SK-N-SH treated with all-trans-retinoic acid at 6 μM for 48 hours (cell line): ENCODE measurements around the gene SCYGR4.

Source experiments
- ATAC-seq: fragments of 200-7000 bp; cut with Tn5 transposase; 3 replicates; pipeline ENCODE4 v1.9.1; 2020; ENCODE audit warnings: mild to moderate bottlenecking, moderate library complexity
- ARNTL ChIP-seq: fragments of 450-650 bp; formaldehyde crosslinking; IDR thresholded peaks from 2 replicates; pipeline ENCODE4 v1.5.0; 2020; ENCODE audit warnings: low read depth, mild to moderate bottlenecking, moderate library complexity, borderline replicate concordance
- BACH2 ChIP-seq: fragments of 250-450 bp; sonication (Bioruptor Pico); IDR thresholded peaks from 2 replicates; pipeline ENCODE4 v1.9.0; 2021; ENCODE audit warnings: mild to moderate bottlenecking, borderline replicate concordance
- CREB5 ChIP-seq: fragments of 250-450 bp; sonication (Bioruptor Pico); IDR thresholded peaks from 2 replicates; pipeline ENCODE4 v1.5.1; 2020; ENCODE audit warnings: low read depth, mild to moderate bottlenecking, moderate library complexity
- CSDC2 ChIP-seq: fragments of 250-450 bp; sonication (Bioruptor Pico); IDR thresholded peaks from 2 replicates; pipeline ENCODE4 v1.5.0; 2020; ENCODE audit warnings: mild to moderate bottlenecking, moderate library complexity
- CSRNP3 ChIP-seq: fragments of 250-450 bp; sonication (Bioruptor Pico); IDR thresholded peaks from 2 replicates; pipeline ENCODE4 v1.5.1; 2021; ENCODE audit warnings: mild to moderate bottlenecking, moderate library complexity
- GLIS3 ChIP-seq: fragments of 250-450 bp; sonication (Bioruptor Pico); IDR thresholded peaks from 2 replicates; pipeline ENCODE4 v1.5.0; 2020; ENCODE audit warnings: mild to moderate bottlenecking, moderate library complexity
- ISL1 ChIP-seq: fragments of 250-450 bp; sonication (Bioruptor Pico); IDR thresholded peaks from 2 replicates; pipeline ENCODE4 v2.1.2; 2022; ENCODE audit warnings: mild to moderate bottlenecking, moderate library complexity
- OSR1 ChIP-seq: fragments of 250-450 bp; sonication (Bioruptor Pico); IDR thresholded peaks from 2 replicates; pipeline ENCODE4 v1.8.0; 2022; ENCODE audit warnings: moderate library complexity, mild to moderate bottlenecking, inconsistent platforms
- PATZ1 ChIP-seq: fragments of 250-450 bp; sonication (Bioruptor Pico); IDR thresholded peaks from 2 replicates; pipeline ENCODE4 v1.8.0; 2020; ENCODE audit warnings: mild to moderate bottlenecking, moderate library complexity, borderline replicate concordance
- POU6F1 ChIP-seq: fragments of 250-450 bp; sonication (Bioruptor Pico); IDR thresholded peaks from 2 replicates; pipeline ENCODE4 v1.8.0; 2021; ENCODE audit warnings: low read depth, mild to moderate bottlenecking, moderate library complexity, borderline replicate concordance
- PPARA ChIP-seq: fragments of 250-450 bp; sonication (Bioruptor Pico); IDR thresholded peaks from 2 replicates; pipeline ENCODE4 v1.5.0; 2020; ENCODE audit warnings: mild to moderate bottlenecking, borderline replicate concordance
- RARB ChIP-seq: fragments of 250-450 bp; sonication (Bioruptor Pico); IDR thresholded peaks from 2 replicates; pipeline ENCODE4 v1.8.0; 2021; ENCODE audit warnings: mild to moderate bottlenecking, moderate library complexity
- SNAI2 ChIP-seq: fragments of 250-450 bp; sonication (Bioruptor Pico); IDR thresholded peaks from 2 replicates; pipeline ENCODE4 v1.5.0; 2020; ENCODE audit warnings: mild to moderate bottlenecking, moderate library complexity
- TCF4 ChIP-seq: fragments of 250-450 bp; sonication (Bioruptor Pico); IDR thresholded peaks from 2 replicates; pipeline ENCODE4 v1.8.0; 2021; ENCODE audit warnings: mild to moderate bottlenecking, moderate library complexity, borderline replicate concordance
- TOX ChIP-seq: fragments of 250-450 bp; sonication (Bioruptor Pico); IDR thresholded peaks from 2 replicates; pipeline ENCODE4 v1.8.0; 2021; ENCODE audit warnings: mild to moderate bottlenecking, moderate library complexity, borderline replicate concordance
- TSHZ2 ChIP-seq: fragments of 250-450 bp; sonication (Bioruptor Pico); IDR thresholded peaks from 2 replicates; pipeline ENCODE4 v1.5.0; 2020; ENCODE audit warnings: mild to moderate bottlenecking, moderate library complexity
- ZC3H10 ChIP-seq: fragments of 250-450 bp; sonication (Bioruptor Pico); IDR thresholded peaks from 2 replicates; pipeline ENCODE4 v1.5.1; 2021; ENCODE audit warnings: mild to moderate bottlenecking, moderate library complexity
- ZFP3 ChIP-seq: fragments of 250-450 bp; sonication (Bioruptor Pico); IDR thresholded peaks from 2 replicates; pipeline ENCODE4 v1.5.0; 2020; ENCODE audit warnings: mild to moderate bottlenecking, moderate library complexity
- ZFP30 ChIP-seq: fragments of 450-650 bp; formaldehyde crosslinking; IDR thresholded peaks from 2 replicates; pipeline ENCODE4 v1.5.0; 2022; ENCODE audit warnings: mild to moderate bottlenecking, moderate library complexity
- ZNF565 ChIP-seq: fragments of 450-650 bp; formaldehyde crosslinking; conservative IDR thresholded peaks from 2 replicates; pipeline ENCODE4 v1.5.0; 2020; ENCODE audit warnings: low read depth, mild to moderate bottlenecking, moderate library complexity
- ZNF70 ChIP-seq: fragments of 450-650 bp; formaldehyde crosslinking; IDR thresholded peaks from 2 replicates; pipeline ENCODE4 v1.5.0; 2020; ENCODE audit warnings: mild to moderate bottlenecking, moderate library complexity
- ZNF8 ChIP-seq: fragments of 450-650 bp; formaldehyde crosslinking; IDR thresholded peaks from 2 replicates; pipeline ENCODE4 v1.5.0; 2020; ENCODE audit warnings: mild to moderate bottlenecking, moderate library complexity

SCYGR4 gene

GRCh38 chr2:227570615-227571014 is 46.7 kb upstream of the SCYGR4 start:
- TF ChIP-seq PATZ1 (no peak), CSRNP3 (CRISPR knock-in tag) (no peak), ZC3H10 (CRISPR knock-in tag) (no peak), ARNTL (no peak), RARB (no peak), POU6F1 (CRISPR knock-in tag) (no peak), ZNF8 (CRISPR knock-in tag) (no peak), OSR1 (CRISPR knock-in tag) (no peak), ZNF70 (CRISPR knock-in tag) (no peak), ISL1 (CRISPR knock-in tag) (no peak), CSDC2 (CRISPR knock-in tag) (no peak), GLIS3 (CRISPR knock-in tag) (no peak), TSHZ2 (CRISPR knock-in tag) (no peak), SNAI2 (CRISPR knock-in tag) (no peak), TOX (no peak), PPARA (CRISPR knock-in tag) (no peak), ZFP30 (no peak), CREB5 (CRISPR knock-in tag) (no peak), ZNF565 (CRISPR knock-in tag) (no peak)
- ATAC-seq: peak; percentile 30

GRCh38 chr2:227576110-227576509 is 41.2 kb upstream of the SCYGR4 start:
- no peak for ATAC-seq
- TF ChIP-seq ZFP30: no peak
- no peak for TF ChIP-seq OSR1 (CRISPR knock-in tag)
- TF ChIP-seq TOX: no peak
- no peak for TF ChIP-seq CSDC2 (CRISPR knock-in tag)
- TF ChIP-seq BACH2 (CRISPR knock-in tag): no peak
- TF ChIP-seq ZFP3 (CRISPR knock-in tag): no peak
- no peak for TF ChIP-seq TCF4 (CRISPR knock-in tag)
- no peak for TF ChIP-seq ZC3H10 (CRISPR knock-in tag)
- TF ChIP-seq POU6F1 (CRISPR knock-in tag): no peak
- no peak for TF ChIP-seq CSRNP3 (CRISPR knock-in tag)
- no peak for TF ChIP-seq ZNF8 (CRISPR knock-in tag)
- TF ChIP-seq ZNF70 (CRISPR knock-in tag): no peak
- no peak for TF ChIP-seq PATZ1
- no peak for TF ChIP-seq RARB
- TF ChIP-seq CREB5 (CRISPR knock-in tag): no peak
